HepG2 (cell line): ENCODE results near the gene TMEM87A. TPM values are rescaled to one million over a fixed set of nuclear protein-coding genes. Genes with fewer than 3 reads are reported as not detected.

Experiments
- ATF6 ChIP-seq: sonication (generic); formaldehyde crosslinking; conservative IDR thresholded peaks from 2 replicates; pipeline ENCODE4 v1.4.0; 2020; ENCODE audit warnings: missing genetic modification reagents
- BATF2 ChIP-seq: sonication (generic); formaldehyde crosslinking; IDR thresholded peaks from 2 replicates; pipeline ENCODE4 v1.8.0; 2022; ENCODE audit warnings: mild to moderate bottlenecking, missing genetic modification reagents, moderate library complexity
- DNMT1 ChIP-seq: sonication (generic); formaldehyde crosslinking; IDR thresholded peaks from 2 replicates; pipeline ENCODE4 v1.5.1; 2020; ENCODE audit warnings: mild to moderate bottlenecking, missing genetic modification reagents
- GFI1 ChIP-seq: sonication (generic); formaldehyde crosslinking; IDR thresholded peaks from 2 replicates; pipeline ENCODE4 v1.5.0; 2020; ENCODE audit warnings: missing genetic modification reagents, mild to moderate bottlenecking, borderline replicate concordance
- LRRFIP1 ChIP-seq: sonication (generic); formaldehyde crosslinking; conservative IDR thresholded peaks from 2 replicates; pipeline ENCODE4 v1.4.0; 2020; ENCODE audit warnings: missing genetic modification reagents
- MIER2 ChIP-seq: IDR thresholded peaks from 2 replicates; pipeline ENCODE4 v1.6.1; 2016; ENCODE audit warnings: missing biosample characterization, missing genetic modification reagents
- NCOR1 ChIP-seq: fragments of 200-600 bp; sonication (generic); IDR thresholded peaks from 2 replicates; pipeline ENCODE4 v1.7.0; 2017; ENCODE audit warnings: antibody characterized with exemption, low read length, borderline replicate concordance
- PAXIP1 ChIP-seq: sonication (generic); formaldehyde crosslinking; conservative IDR thresholded peaks from 2 replicates; pipeline ENCODE4 v1.4.0; 2020; ENCODE audit warnings: mild to moderate bottlenecking, missing genetic modification reagents, moderate library complexity
- TARDBP ChIP-seq: sonication (generic); formaldehyde crosslinking; IDR thresholded peaks from 2 replicates; pipeline ENCODE4 v1.8.0; 2022; ENCODE audit warnings: mild to moderate bottlenecking, missing genetic modification reagents
- TOE1 ChIP-seq: sonication (generic); formaldehyde crosslinking; IDR thresholded peaks from 2 replicates; pipeline ENCODE4 v1.4.0; 2020; ENCODE audit warnings: mild to moderate bottlenecking, missing genetic modification reagents
- U2AF2 ChIP-seq: fragments of 200-400 bp; formaldehyde crosslinking; IDR thresholded peaks from 2 replicates; pipeline ENCODE4 v1.6.1; 2017; ENCODE audit warnings: low read depth, mild to moderate bottlenecking, low read length
- ZBTB34 ChIP-seq: sonication (generic); formaldehyde crosslinking; IDR thresholded peaks from 2 replicates; pipeline ENCODE4 v1.8.0; 2022; ENCODE audit warnings: mild to moderate bottlenecking, missing genetic modification reagents
- ZNF20 ChIP-seq: sonication (generic); formaldehyde crosslinking; IDR thresholded peaks from 2 replicates; pipeline ENCODE4 v1.4.0; 2020; ENCODE audit warnings: mild to moderate bottlenecking, moderate library complexity, missing genetic modification reagents
- ZNF619 ChIP-seq: sonication (generic); formaldehyde crosslinking; IDR thresholded peaks from 2 replicates; pipeline ENCODE4 v1.4.0; 2020; ENCODE audit warnings: mild to moderate bottlenecking, missing genetic modification reagents
- ZNF879 ChIP-seq: sonication (generic); formaldehyde crosslinking; IDR thresholded peaks from 2 replicates; pipeline ENCODE4 v1.8.1; 2023; ENCODE audit warnings: missing genetic modification reagents
- ZSCAN12 ChIP-seq: sonication (generic); formaldehyde crosslinking; IDR thresholded peaks from 2 replicates; pipeline ENCODE4 v1.9.0; 2021; ENCODE audit warnings: mild to moderate bottlenecking, missing genetic modification reagents
- polyA plus RNA-seq, 8 experiments: library from polyadenylated mRNA; depleted of rRNA in 3 of 8; stranded (reverse) in 7 of 8; unstranded in 1 of 8; fragments of >200 nt; fragmentation: Illumina TruSeq in 4 of 8; extraction: Trizol in 4 of 8; gene quantifications; 2 replicates each; pipeline versions ENCODE4 v1.2.1 to v1.2.3, GENCODE V29; 2011 to 2016; ENCODE audit warnings: low read depth in 4 of 8, missing spikeins in 1 of 8, mixed read lengths in 1 of 8; ENCODE audit not compliant: insufficient read depth in 1 of 8
- total RNA-seq, 5 experiments: library from RNA; depleted of rRNA; stranded (reverse); fragments of >200 nt; fragmentation: Illumina TruSeq; extraction: Trizol; gene quantifications; 2 replicates each; pipeline ENCODE4 v1.2.3, GENCODE V29; 2016; ENCODE audit warnings: low read depth in 1 of 5

Gene TMEM87A
- total and polyA plus RNA-seq, 2 of the 13 experiments (the other 11 are each of a cell fraction or from before 2014, with no cell fraction given): 20.2 to 42.8 TPM

GRCh38 chr15:42272939-42273899 is at the start of gene TMEM87A, which contains the start of gene GANC (continued):
- TF ChIP-seq LRRFIP1 (no peak), BATF2 (no peak), ATF6 (CRISPR knock-in tag) (peak; percentile 25), NCOR1 (peak; percentile 62; the same call in 1 of the 2 replicates), TOE1 (CRISPR knock-in tag) (no peak), DNMT1 (no peak), ZSCAN12 (CRISPR knock-in tag) (peak; percentile 29; the same call in 1 of the 2 replicates), ZNF619 (CRISPR knock-in tag) (no peak), PAXIP1 (peak; percentile 75), TARDBP (peak; percentile 52; the same call in 1 of the 2 replicates), ZNF879 (no peak), GFI1 (CRISPR knock-in tag) (no peak), ZBTB34 (CRISPR knock-in tag) (peak; percentile 52; the same call in 1 of the 2 replicates), U2AF2 (no peak), ZNF20 (0 out of 2 replicates have a peak, but pooled peaks have one; percentile 41), MIER2 (no peak; the same call in 1 of the 2 replicates)
